ENCODE data around the gene NQO2.
A peak's percentile ranks its signal among the peaks of the same experiment; 100 is the strongest.
"Not testable (repeated sequence)": the region's sequence is repeated elsewhere in the genome, so short reads cannot be mapped to it uniquely, and the experiment has no call there.

The NQO2 gene

GRCh38 chr6:2970753-2971419, 28.8 kb upstream of the NQO2 start:
- no peak for DNase-seq

- DNase-seq: no peak
Measured at GRCh38 chr6:2971420-2972218, 28.1 kb upstream of the NQO2 start, which contains the start of gene SERPINB6. Gene SERPINB6, minus strand, starts transcription at chr6:2971567. Its CDS starts 12,235 bp downstream, at chr6:2959332.

GRCh38 chr6:2972219-2972487, 27.5 kb upstream of the NQO2 start:
- not testable (repeated sequence) for DNase-seq

- DNase-seq: not testable (repeated sequence)
Measured at GRCh38 chr6:2972685-2973084, 27.0 kb upstream of the NQO2 start.

- not testable (repeated sequence) for DNase-seq
Measured at GRCh38 chr6:2973180-2973579, 26.5 kb upstream of the NQO2 start.

GRCh38 chr6:2973676-2974075, 26.0 kb upstream of the NQO2 start:
- peak; percentile 59 for DNase-seq

- DNase-seq: no peak
Measured at GRCh38 chr6:2976060-2976459, 23.6 kb upstream of the NQO2 start.

- DNase-seq: no peak
Measured at GRCh38 chr6:2976571-2977085, 23.1 kb upstream of the NQO2 start.

- no peak for DNase-seq
Measured at GRCh38 chr6:2977290-2977689, 22.4 kb upstream of the NQO2 start.

- DNase-seq: no peak
Measured at GRCh38 chr6:2977799-2978590, 21.7 kb upstream of the NQO2 start.

- no peak for DNase-seq
Measured at GRCh38 chr6:2978923-2979322, 20.8 kb upstream of the NQO2 start.

GRCh38 chr6:2979819-2980464, 19.8 kb upstream of the NQO2 start:
- no peak for DNase-seq

GRCh38 chr6:2980465-2980855, 19.2 kb upstream of the NQO2 start:
- DNase-seq: no peak

GRCh38 chr6:2982426-2983117, 17.1 kb upstream of the NQO2 start:
- DNase-seq: no peak

- DNase-seq: no peak
Measured at GRCh38 chr6:2984738-2985406, 14.8 kb upstream of the NQO2 start.

- DNase-seq: peak; percentile 23
Measured at GRCh38 chr6:2986722-2987221, 12.9 kb upstream of the NQO2 start.

GRCh38 chr6:2988094-2988425, 11.6 kb upstream of the NQO2 start:
- peak; percentile 54 for DNase-seq

- DNase-seq: peak; percentile 84
Measured at GRCh38 chr6:2988426-2989331, 11.0 kb upstream of the NQO2 start.

- DNase-seq: peak; percentile 98
Measured at GRCh38 chr6:2989332-2990247, 10.1 kb upstream of the NQO2 start.
